Breast epithelium (tissue), 4 donors: Measurements from ENCODE around the gene ALK. TPM values are rescaled to one million over a fixed set of nuclear protein-coding genes. Genes with fewer than 3 reads are reported as not detected.
A peak's percentile ranks its signal among the peaks of the same experiment; 100 is the strongest.

Source experiments
- DNase-seq, 2 donors: peaks; one replicate each; pipeline ENCODE4 v3.0.0-alpha.2; 2019; ENCODE audit warnings: low spot score in 2 of 2
- H3K27ac ChIP-seq, 2 donors: fragments of 200-600 bp; sonication (generic) in 1 of 2; one replicate each; pipeline ENCODE4 v1.5.1; 2016 to 2019; ENCODE audit warnings: mild to moderate bottlenecking in 1 of 2
- H3K27me3 ChIP-seq, 2 donors: fragments of 200-600 bp; sonication (generic) in 1 of 2; one replicate each; pipeline versions ENCODE4 v1.5.1 to v1.6.0; 2017 to 2019; ENCODE audit warnings: control low read depth in 1 of 2, mild to moderate bottlenecking in 1 of 2
- H3K36me3 ChIP-seq: fragments of 200-600 bp; one replicate; pipeline ENCODE4 v1.5.1; 2019
- H3K4me1 ChIP-seq, 2 donors: fragments of 200-600 bp; sonication (generic); one replicate each; pipeline ENCODE4 v1.5.1; 2016 to 2019; ENCODE audit warnings: control low read depth in 1 of 2
- H3K4me3 ChIP-seq, 3 donors: fragments of 200-600 bp; sonication (generic); 1 replicate in 2 of 3; 2 replicates in 1 of 3; pipeline ENCODE4 v1.5.1; 2016 to 2019; ENCODE audit warnings: mild to moderate bottlenecking in 3 of 3, moderate library complexity in 2 of 3
- H3K9me3 ChIP-seq, 2 donors: fragments of 200-600 bp; sonication (generic) in 1 of 2; one replicate each; pipeline ENCODE4 v1.5.1; 2016 to 2019; ENCODE audit warnings: control low read depth in 1 of 2
- CTCF ChIP-seq, 3 donors: fragments of 450-650 bp; IDR thresholded peaks; one replicate each; pipeline ENCODE4 v1.5.1; 2016 to 2017; ENCODE audit warnings: antibody characterized with exemption in 3 of 3, mild to moderate bottlenecking in 3 of 3, moderate library complexity in 3 of 3
- POLR2A ChIP-seq: fragments of 450-650 bp; IDR thresholded peaks from one replicate; pipeline ENCODE4 v1.6.1; 2016; ENCODE audit warnings: antibody characterized with exemption, mild to moderate bottlenecking, moderate library complexity
- POLR2AphosphoS5 ChIP-seq, 3 donors: sonication (generic); formaldehyde crosslinking; IDR thresholded peaks; one replicate each; pipeline ENCODE4 v1.6.1; 2017; ENCODE audit warnings: antibody characterized with exemption in 3 of 3
- intact Hi-C: fragments of 100-400 bp; cut with DNase I; formaldehyde crosslinking; loops from one replicate; pipeline ENCODE4 v1.15.1; 2023; ENCODE audit warnings: low total_unique reads
- total RNA-seq, 3 donors: library from RNA; depleted of rRNA; stranded (reverse); fragments of >200 nt; gene quantifications; one replicate each; pipeline ENCODE4 v1.1.0, GENCODE V29; 2016

The ALK gene
- 1 to 10 TPM in 1 of 3 donors, under 1 TPM in 2; 0.33 to 5.6 (median 0.64) TPM for total RNA-seq

GRCh38 chr2:29921560-29921915 is at the start of gene ALK:
Gene ALK (minus strand): TSS chr2:29921586. CDS start chr2:29920659, 927 bp downstream.
- peak within 1 kb of the TSS in 1 of 2 donors; percentile 12 for H3K27ac ChIP-seq
- no peaks in the 10 kb centered on the region for H3K36me3 ChIP-seq
- DNase-seq, result peak; percentile 78 to 90
- peak within 1 kb of the TSS; percentile 7 to 66 (median 55) for H3K4me3 ChIP-seq
- H3K4me1 ChIP-seq, result no peaks in the 10 kb centered on the region
- TF ChIP-seq CTCF (IDR thresholded peaks at IDR 0.05) (no peak), POLR2AphosphoS5 (IDR thresholded peaks at IDR 0.05) (no peak), POLR2A (no peak)
- H3K9me3 ChIP-seq, result no peaks in the 10 kb centered on the region
- intact Hi-C loops, result no loop called here
- H3K27me3 ChIP-seq, result peaks cover 0 to 52% of the 10 kb centered on the region in 2 donors

GRCh38 chr2:29966266-29966665 is 44.9 kb upstream of the ALK start:
- Histone ChIP-seq H3K9me3 (no peaks in the 10 kb centered on the region), H3K4me3 (no peak overlapping the region), H3K27ac (no peak overlapping the region), H3K36me3 (no peaks in the 10 kb centered on the region), H3K4me1 (no peaks in the 10 kb centered on the region), H3K27me3 (no peaks in the 10 kb centered on the region)
- no peak for DNase-seq
- TF ChIP-seq CTCF (IDR thresholded peaks at IDR 0.05) (no peak), POLR2AphosphoS5 (IDR thresholded peaks at IDR 0.05) (no peak), POLR2A (no peak)
- intact Hi-C loops, result no loop called here

- DNase-seq, result no peak
- TF ChIP-seq POLR2A (no peak), POLR2AphosphoS5 (IDR thresholded peaks at IDR 0.05) (no peak), CTCF (IDR thresholded peaks at IDR 0.05) (no peak)
- Histone ChIP-seq H3K4me3 (no peak overlapping the region), H3K4me1 (no peaks in the 10 kb centered on the region), H3K27me3 (no peaks in the 10 kb centered on the region), H3K36me3 (no peaks in the 10 kb centered on the region), H3K9me3 (no peaks in the 10 kb centered on the region), H3K27ac (no peak overlapping the region)
- intact Hi-C loops, result no loop called here
Measured at GRCh38 chr2:29963972-29964570, 42.7 kb upstream of the ALK start.

GRCh38 chr2:29962922-29963321 is 41.5 kb upstream of the ALK start:
- H3K36me3 ChIP-seq, result no peaks in the 10 kb centered on the region
- H3K9me3 ChIP-seq, result no peaks in the 10 kb centered on the region
- TF ChIP-seq CTCF (IDR thresholded peaks at IDR 0.05) (no peak), POLR2AphosphoS5 (IDR thresholded peaks at IDR 0.05) (no peak)
- no peak overlapping the region for H3K4me3 ChIP-seq
- intact Hi-C loops, result no loop called here
- H3K27me3 ChIP-seq, result no peaks in the 10 kb centered on the region
- no peaks in the 10 kb centered on the region for H3K4me1 ChIP-seq
- no peak for DNase-seq
- H3K27ac ChIP-seq, result no peak overlapping the region

- Histone ChIP-seq H3K9me3 (no peaks in the 10 kb centered on the region), H3K4me1 (no peaks in the 10 kb centered on the region), H3K27me3 (no peaks in the 10 kb centered on the region), H3K27ac (no peak overlapping the region), H3K36me3 (no peaks in the 10 kb centered on the region), H3K4me3 (no peak overlapping the region)
- TF ChIP-seq POLR2AphosphoS5 (IDR thresholded peaks at IDR 0.05) (no peak), CTCF (IDR thresholded peaks at IDR 0.05) (no peak), POLR2A (no peak)
- intact Hi-C loops, result no loop called here
- DNase-seq, result no peak
Measured at GRCh38 chr2:29954316-29954715, 32.9 kb upstream of the ALK start.
